GM19324 (cell line): ENCODE data around the gene PTPRG.
"Not testable (repeated sequence)": the region's sequence is repeated elsewhere in the genome, so short reads cannot be mapped to it uniquely, and the experiment has no call there.

Experiments used
- ATAC-seq: cut with Tn5 transposase; IDR thresholded peaks from one replicate; pipeline ENCODE4 v1.9.1; 2021; ENCODE audit warnings: mild to moderate bottlenecking, moderate library complexity; ENCODE audit not compliant: unreplicated experiment, low FRiP score

PTPRG gene

DNA sequence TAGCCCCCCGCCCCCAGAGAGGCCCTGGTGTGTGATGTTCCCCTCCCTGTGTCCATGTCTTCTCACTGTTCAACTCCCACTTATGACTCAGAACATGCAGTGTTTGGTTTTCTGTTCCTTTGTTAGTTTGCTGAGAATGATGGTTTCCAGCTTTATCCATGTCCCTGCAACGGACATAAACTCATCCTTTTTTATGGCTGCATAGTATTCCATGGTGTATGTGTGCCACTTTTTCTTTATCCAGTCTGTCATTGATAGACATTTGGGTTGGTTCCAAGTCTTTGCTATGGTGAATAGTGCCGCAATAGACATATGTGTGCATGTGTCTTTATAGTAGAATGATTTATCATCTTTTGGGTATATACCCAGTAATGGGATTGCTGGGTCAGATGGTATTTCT lies 149.5 kb downstream of the PTPRG start:
- not testable (repeated sequence) for ATAC-seq

- no peak for ATAC-seq
Measured at GRCh38 chr3:61714225-61714624, 152.9 kb downstream of the PTPRG start.

DNA sequence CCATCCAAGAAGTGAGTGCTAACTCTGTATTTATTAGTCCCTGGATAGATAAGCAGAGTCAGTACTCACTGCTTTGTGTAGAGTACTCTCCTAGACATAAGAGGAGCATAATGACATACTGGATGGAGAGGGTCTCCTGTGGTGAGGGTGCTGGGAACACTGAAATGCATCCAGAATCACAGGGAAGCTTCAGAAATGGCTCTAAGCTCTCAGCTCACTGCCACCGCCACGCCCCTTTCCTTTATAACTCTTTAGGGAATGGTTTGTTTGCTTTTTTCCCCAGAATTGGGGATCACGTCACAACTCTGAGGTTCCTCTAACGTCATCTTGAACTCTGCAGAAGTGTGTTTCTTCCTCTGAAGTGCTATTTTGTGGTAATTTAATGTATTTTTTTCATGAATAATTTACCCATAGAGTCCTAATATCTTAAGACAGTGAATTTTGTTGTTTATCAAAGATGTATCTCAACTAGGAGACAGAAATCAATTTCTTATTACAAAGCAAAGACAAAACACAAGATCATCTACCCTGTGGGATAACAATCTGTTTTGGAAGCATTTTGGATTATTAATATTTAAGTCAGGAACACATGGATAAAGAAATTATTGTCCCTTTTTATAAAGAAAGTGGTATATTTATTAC lies 154.6 kb downstream of the PTPRG start:
- ATAC-seq = no peak

DNA sequence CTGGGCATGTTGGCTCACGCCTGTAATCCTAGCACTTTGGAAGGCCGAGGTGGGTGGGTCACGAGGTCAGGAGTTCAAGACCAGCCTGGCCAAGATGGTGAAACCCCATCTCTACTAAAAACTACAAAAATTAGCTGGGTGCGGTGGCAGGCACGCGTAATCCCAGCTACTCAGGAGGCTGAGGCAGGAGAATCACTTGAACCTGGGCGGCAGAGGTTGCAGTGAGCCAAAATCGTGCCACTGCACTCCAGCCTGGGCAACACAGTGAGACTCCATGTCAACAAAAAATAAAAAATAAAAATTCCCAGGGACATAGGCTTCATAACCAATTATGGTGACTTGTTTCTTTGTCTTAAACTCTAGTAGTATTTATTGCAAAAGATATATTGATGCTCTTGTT lies 155.3 kb downstream of the PTPRG start:
- not testable (repeated sequence) for ATAC-seq

GRCh38 chr3:61718565-61718964 lies 157.2 kb downstream of the PTPRG start:
- no peak for ATAC-seq

DNA sequence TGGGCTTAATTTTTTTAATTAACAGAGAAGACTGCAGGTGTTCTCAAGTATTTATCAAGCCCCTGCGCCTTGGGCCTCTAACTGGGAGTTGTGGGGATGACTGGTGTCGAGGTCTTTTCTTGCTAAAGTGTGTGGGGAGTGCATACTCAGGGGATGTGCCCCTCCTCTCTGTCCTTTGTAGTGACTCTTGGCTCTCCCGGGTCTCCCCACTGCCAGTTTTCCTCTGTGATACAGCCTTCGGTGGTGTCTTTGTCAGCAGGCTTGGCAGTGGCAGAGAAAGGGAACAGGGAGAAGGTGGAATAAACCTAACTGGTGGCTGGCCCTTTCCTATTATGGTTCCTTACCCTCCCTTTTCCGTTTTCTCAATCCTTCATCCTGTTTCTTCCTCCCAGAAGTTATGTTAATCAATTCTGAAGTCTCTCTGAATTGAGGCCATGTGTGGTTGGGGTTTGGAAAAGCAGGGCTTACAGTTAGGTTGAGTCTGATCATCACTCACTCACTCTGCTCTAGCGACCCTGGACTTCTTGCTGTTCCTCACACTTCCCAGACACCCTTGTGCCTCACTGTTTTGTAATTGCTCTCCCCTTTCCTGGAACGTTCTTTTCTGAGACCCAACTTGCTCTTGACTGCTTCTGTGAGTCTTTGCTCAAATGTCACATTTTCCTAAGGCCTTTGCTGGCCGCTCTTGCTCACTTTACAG lies 158.1 kb downstream of the PTPRG start:
- no peak for ATAC-seq

GRCh38 chr3:61723038-61723437 lies 161.7 kb downstream of the PTPRG start:
- ATAC-seq = no peak

DNA sequence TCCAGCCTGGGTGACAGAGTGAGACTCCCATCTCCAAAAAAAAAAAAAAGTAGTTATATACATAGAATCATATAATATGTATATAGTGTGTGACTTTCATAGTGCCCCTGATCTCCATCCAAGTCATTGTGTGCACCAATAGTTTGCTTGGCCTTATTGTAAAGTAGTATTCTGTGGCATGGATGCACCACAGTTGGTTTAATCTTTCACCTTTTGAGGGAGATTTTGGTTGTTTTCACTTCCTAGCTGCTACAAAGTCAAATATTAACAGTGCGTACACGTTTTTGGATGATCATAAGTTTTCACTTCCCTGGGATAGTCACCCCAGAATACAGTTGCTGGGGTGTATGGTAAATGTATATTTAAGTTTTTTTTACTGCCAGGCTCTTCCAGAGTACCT lies 162.8 kb downstream of the PTPRG start:
- peak; percentile 62 for ATAC-seq

DNA sequence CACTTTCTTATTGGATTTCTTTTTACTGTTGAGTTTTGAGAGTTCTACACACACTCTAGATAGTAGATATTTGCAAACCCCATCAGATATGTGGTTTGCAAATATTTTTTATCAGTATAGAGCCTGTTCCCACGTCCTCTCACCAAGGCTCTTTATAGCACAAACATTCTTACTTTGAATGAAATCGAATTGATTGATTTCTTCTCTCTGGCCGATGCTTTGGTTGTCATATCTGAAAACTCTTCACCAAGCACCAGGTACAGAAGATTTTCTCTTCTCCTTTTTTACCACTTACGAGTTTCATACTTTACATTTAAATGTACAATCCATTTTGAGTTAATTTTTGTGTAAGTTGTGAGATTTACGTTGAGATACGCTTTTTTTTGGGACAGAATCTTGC lies 163.4 kb downstream of the PTPRG start:
- ATAC-seq = no peak

DNA sequence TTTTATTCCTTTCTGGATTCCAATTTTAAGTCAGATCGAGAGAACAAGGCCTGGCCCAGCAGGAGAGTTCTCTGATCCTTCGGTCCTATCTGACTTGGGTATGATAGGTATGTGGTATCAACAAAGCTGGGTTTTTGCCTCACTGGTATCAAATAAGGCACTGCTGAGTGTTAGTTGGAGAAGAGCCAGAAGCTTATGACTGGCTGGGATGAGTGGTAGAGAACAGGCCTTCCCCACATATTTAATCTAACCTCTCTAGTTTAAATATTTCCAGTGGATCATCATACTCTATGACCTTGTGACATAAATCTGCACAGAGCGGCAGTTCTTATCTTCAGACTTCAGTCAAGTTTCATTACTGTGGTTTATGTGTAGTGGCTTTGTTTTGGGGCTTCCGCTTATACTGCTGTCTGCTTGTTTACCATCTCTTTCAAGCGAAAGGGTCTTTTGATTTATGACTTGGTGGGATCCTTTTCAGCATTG lies 164.5 kb downstream of the PTPRG start:
- ATAC-seq = no peak

DNA sequence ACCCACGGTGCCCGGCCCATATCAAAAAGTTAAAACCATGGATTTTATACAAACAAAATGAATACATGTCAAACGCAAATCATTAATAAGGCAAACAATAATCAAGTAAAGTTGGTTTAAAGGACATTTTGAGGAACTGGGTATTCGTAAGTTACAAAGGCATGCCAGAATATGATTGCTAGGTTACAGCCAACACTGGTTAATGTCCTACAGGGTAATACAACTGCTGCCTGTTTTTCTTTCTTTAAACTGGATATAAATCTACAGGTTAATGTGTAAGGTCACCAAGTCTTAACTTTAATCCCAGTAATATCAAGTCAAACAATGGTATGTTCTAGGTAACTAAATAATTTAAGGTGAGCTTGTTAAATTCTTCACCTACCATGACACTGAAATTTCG lies 166.1 kb downstream of the PTPRG start:
- no peak for ATAC-seq

DNA sequence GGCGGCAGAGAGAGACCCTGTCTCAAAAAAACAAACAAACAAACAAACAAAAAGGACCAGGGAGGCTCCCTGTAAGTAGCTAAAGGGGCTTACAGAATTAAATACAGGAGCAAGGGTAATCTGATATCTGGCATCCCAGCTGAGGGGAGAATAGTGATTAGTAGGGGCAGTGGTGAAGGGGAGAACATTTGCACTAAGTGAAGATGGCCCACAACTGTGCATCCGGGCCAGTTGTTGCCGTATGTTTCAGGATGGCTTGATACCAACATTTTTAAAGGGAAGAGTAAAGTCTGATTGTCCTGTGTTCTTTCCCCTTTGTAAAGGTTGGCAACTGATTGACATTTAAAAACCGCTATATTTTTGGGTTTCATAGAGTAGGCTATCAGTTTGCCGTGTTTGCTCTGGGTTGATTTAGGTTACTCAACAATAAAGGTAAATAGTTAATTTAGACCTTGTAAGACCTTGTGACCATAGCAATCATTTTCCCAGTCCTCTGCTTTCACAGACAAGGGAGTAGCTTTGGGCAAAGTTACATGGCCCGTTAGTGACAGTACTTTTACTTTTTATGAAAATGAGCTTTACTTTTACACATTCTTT lies 167.8 kb downstream of the PTPRG start:
- no peak for ATAC-seq

- no peak for ATAC-seq
Measured at GRCh38 chr3:61730056-61730455, 168.7 kb downstream of the PTPRG start.

DNA sequence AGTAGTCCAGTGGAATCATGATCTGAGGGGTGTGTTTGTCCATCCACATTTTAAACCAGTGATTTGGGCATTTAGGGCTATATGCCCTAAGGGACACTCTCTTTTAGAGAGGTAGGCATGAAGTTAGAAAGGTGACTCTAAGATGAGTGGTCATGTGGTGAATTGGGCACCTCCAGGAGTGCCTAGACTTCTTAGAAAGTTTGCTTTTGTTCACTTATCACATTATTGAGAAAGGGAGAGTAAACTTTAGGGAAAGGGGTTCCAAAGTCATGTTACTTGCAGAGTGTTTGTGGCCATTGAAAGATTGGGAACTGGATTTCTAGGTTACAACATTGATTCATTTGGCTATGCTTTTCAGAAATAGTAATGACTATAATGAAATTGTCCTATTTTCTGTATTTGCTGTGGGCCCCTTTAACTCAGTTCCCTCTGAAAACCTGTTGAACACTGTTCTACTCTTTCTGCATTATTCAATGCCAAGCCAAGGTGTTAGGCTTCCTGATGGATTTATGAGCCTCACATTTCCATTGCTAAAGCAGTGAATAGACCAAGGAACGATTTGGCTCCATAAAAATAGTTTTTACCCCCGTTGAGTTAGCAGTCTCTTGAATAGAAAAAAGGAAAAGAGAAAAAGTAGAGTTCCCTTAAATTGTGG lies 169.3 kb downstream of the PTPRG start:
- ATAC-seq = no peak

DNA sequence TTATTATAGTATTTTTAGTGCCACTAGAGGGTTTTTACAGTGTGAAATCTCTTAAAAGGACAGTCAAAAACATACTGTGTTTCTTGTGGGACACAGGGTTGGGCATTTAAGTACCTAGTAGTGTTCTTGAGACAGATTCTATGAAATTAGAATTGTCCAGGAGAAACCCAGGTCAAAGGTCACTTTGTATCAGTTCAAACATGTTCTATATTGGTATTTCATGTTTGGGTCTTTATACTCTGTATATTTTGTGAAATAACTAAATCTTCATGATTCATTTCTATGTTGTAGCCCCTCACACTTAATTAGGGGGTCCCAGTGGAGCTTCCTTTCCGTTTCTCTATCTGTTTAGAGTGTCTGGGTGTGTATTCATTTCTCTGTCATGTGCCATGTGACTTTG lies 171.6 kb downstream of the PTPRG start:
- ATAC-seq = no peak

DNA sequence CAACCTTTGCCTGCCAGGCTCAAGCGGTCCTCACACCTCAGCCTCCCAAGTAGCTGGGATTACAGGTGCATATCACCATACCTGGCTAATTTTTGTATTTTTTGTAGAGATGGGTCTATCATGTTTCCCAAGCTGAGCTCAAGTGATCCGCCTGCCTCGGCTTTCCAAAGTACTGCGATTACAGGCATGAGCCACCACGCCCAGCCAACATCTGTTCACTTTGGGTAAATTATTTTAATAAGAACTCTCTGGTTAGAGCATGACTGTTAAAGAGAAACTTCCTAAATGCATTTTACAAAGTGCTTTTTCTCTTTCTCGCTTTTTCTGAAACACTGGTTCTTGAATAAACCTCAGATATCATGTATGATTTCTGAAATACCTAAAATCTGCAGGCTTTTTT lies 172.5 kb downstream of the PTPRG start:
- ATAC-seq = no peak

GRCh38 chr3:61734749-61735686 lies 173.6 kb downstream of the PTPRG start:
- ATAC-seq = no peak

- ATAC-seq = no peak
Measured at GRCh38 chr3:61736506-61736905, 175.1 kb downstream of the PTPRG start.

- ATAC-seq = no peak
Measured at GRCh38 chr3:61739640-61740039, 178.3 kb downstream of the PTPRG start.

GRCh38 chr3:61740494-61740893 lies 179.1 kb downstream of the PTPRG start:
- ATAC-seq = no peak
